Breast epithelium (tissue), 3 donors: ENCODE measurements around the gene PARD6A.

Source experiments
- POLR2A ChIP-seq: fragments of 450-650 bp; IDR thresholded peaks from one replicate; pipeline ENCODE4 v1.6.1; 2016; ENCODE audit warnings: antibody characterized with exemption, mild to moderate bottlenecking, moderate library complexity
- POLR2AphosphoS5 ChIP-seq, 3 donors: sonication (generic); formaldehyde crosslinking; IDR thresholded peaks; one replicate each; pipeline ENCODE4 v1.6.1; 2017; ENCODE audit warnings: antibody characterized with exemption in 3 of 3

DNA sequence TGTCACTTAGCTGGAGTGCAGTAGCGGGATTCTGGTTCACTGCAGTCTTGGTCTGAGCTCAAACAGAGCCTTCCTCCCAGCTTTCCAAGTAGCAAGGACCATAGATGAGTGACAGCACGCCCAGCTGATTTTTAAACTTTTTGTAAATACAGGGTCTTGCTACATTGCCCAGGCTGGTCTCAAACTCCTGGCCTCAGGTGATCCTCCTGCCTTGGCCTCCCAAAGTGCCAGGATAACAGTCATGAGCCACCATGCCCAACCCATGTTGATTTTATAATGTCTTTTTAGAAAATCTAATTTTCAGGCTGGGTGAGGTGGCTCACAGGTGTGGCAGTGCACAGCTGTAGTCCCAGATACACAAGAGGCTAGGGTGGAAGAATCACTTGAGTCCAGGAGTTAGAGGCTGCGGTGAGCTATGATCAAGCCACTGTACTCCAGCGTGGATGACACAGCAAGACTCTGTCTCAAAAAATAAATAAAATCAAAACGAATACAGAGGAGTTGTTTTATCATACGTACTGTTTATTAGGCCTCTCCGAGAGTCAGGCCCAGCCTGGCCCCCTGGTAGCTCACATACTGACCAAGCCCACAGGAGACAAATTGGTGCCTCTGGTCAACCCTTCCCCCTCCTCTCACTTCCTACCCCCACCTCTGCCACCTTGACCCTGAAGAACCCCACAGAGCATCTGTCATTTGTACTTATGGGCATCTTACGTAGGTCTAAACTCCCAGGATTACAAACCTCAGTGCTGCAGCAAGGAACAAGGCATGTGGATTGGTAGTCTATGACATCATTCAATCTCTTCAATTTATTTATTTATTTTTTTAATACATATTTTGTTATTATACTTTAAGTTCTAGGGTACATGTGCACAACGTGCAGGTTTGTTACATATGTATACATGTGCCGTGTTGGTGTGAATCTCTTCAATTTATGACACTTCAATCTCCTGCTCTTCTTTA, 19.5 kb downstream of the PARD6A start:
- no peak for TF ChIP-seq POLR2AphosphoS5 (IDR thresholded peaks at IDR 0.05)
- TF ChIP-seq POLR2A, result no peak
